H1 (cell line): ENCODE results near the gene AGO3.

ENCODE experiments used
- BRCA1 ChIP-seq: IDR thresholded peaks from 2 replicates; pipeline ENCODE4 v1.6.1; 2012; ENCODE audit warnings: low read depth, low read length, improper control_type of control experiment
- CTCF ChIP-seq, 3 experiments: IDR thresholded peaks; 1 replicate in 2 of 3; 2 replicates in 1 of 3; pipeline versions ENCODE4 v1.5.1 to v1.6.1; 2011; ENCODE audit warnings: low read length in 3 of 3, mild to moderate bottlenecking in 3 of 3, inconsistent platforms in 2 of 3, low read depth in 1 of 3, moderate library complexity in 1 of 3; ENCODE audit not compliant: insufficient read depth in 1 of 3; ENCODE audit errors: control extremely low read depth in 1 of 3
- EGR1 ChIP-seq: IDR thresholded peaks from 2 replicates; pipeline ENCODE4 v1.6.1; 2011; ENCODE audit warnings: low read depth, low read length, borderline replicate concordance
- NANOG ChIP-seq: IDR thresholded peaks from 2 replicates; pipeline ENCODE4 v1.6.1; 2011; ENCODE audit warnings: low read length, low read depth, mild to moderate bottlenecking, inconsistent platforms; ENCODE audit not compliant: insufficient read depth, poor library complexity, severe bottlenecking
- POLR2A ChIP-seq, 2 experiments: IDR thresholded peaks; 1 replicate in 1 of 2; 2 replicates in 1 of 2; pipeline ENCODE4 v1.6.1; 2011; ENCODE audit warnings: low read depth in 2 of 2, low read length in 2 of 2, mild to moderate bottlenecking in 2 of 2; ENCODE audit errors: control extremely low read depth in 1 of 2

- TF ChIP-seq CTCF (IDR thresholded peaks at IDR 0.05; ENCODE audit: control extremely low read depth in 1 of 3, insufficient read depth in 1 of 3, low read depth in 1 of 3, low read length in 3 of 3) (no peak), POLR2A (IDR thresholded peaks at IDR 0.05; ENCODE audit: control extremely low read depth in 1 of 2, low read depth in 2 of 2, low read length in 2 of 2) (no peak), NANOG (no peak), EGR1 (no peak), BRCA1 (no peak)
Measured at GRCh38 chr1:35932158-35932636, 1.3 kb downstream of the AGO3 start.
